H1 (cell line): ENCODE data around the gene HYDIN.

Source experiments
- ATF3 ChIP-seq: IDR thresholded peaks from 2 replicates; pipeline ENCODE4 v1.6.1; 2011; ENCODE audit warnings: low read depth, mild to moderate bottlenecking, low read length; ENCODE audit not compliant: insufficient read depth
- CREB1 ChIP-seq: IDR thresholded peaks from 2 replicates; pipeline ENCODE4 v1.6.1; 2012; ENCODE audit warnings: inconsistent platforms
- EP300 ChIP-seq, 2 experiments: IDR thresholded peaks; 1 replicate in 1 of 2; 2 replicates in 1 of 2; pipeline ENCODE4 v1.6.1; 2011 to 2012; ENCODE audit warnings: low read depth in 2 of 2, low read length in 2 of 2, mild to moderate bottlenecking in 2 of 2, borderline replicate concordance in 1 of 2, inconsistent platforms in 1 of 2, moderate library complexity in 1 of 2
- EZH2 ChIP-seq: fragments of 200-600 bp; sonication (generic); IDR thresholded peaks from 2 replicates; pipeline ENCODE4 v1.7.1; 2012; ENCODE audit warnings: low read depth, mild to moderate bottlenecking, moderate library complexity, low read length, inconsistent platforms; ENCODE audit not compliant: severe bottlenecking
- GTF2F1 ChIP-seq: IDR thresholded peaks from 2 replicates; pipeline ENCODE4 v1.6.1; 2012; ENCODE audit warnings: low read depth, low read length, improper control_type of control experiment, borderline replicate concordance
- JUN ChIP-seq: IDR thresholded peaks from 2 replicates; pipeline ENCODE4 v1.6.1; 2011; ENCODE audit warnings: low read depth, mild to moderate bottlenecking, improper control_type of control experiment, low read length
- SRF ChIP-seq: IDR thresholded peaks from 2 replicates; pipeline ENCODE4 v1.6.1; 2011; ENCODE audit warnings: mild to moderate bottlenecking, low read depth, low read length, moderate library complexity
- TAF1 ChIP-seq: IDR thresholded peaks from 2 replicates; pipeline ENCODE4 v1.6.1; 2011; ENCODE audit warnings: mild to moderate bottlenecking, low read depth, low read length
- YY1 ChIP-seq: IDR thresholded peaks from 2 replicates; pipeline ENCODE4 v1.6.1; 2011; ENCODE audit warnings: low read depth, mild to moderate bottlenecking, low read length
- ZNF274 ChIP-seq: IDR thresholded peaks from 2 replicates; pipeline ENCODE4 v1.7.0; 2012; ENCODE audit warnings: low read length, borderline replicate concordance; ENCODE audit errors: extremely low read depth
- TF ChIP-seq, protein P1 (sequence below), 3 experiments: IDR thresholded peaks; 1 replicate in 2 of 3; 2 replicates in 1 of 3; pipeline versions ENCODE4 v1.5.1 to v1.6.1; 2011; ENCODE audit warnings: low read length in 3 of 3, mild to moderate bottlenecking in 3 of 3, inconsistent platforms in 2 of 3, low read depth in 1 of 3, moderate library complexity in 1 of 3; ENCODE audit not compliant: insufficient read depth in 1 of 3; ENCODE audit errors: control extremely low read depth in 1 of 3

- TF ChIP-seq ZNF274 = no peak
- TF ChIP-seq ATF3 = no peak
- TF ChIP-seq, protein P1, sequence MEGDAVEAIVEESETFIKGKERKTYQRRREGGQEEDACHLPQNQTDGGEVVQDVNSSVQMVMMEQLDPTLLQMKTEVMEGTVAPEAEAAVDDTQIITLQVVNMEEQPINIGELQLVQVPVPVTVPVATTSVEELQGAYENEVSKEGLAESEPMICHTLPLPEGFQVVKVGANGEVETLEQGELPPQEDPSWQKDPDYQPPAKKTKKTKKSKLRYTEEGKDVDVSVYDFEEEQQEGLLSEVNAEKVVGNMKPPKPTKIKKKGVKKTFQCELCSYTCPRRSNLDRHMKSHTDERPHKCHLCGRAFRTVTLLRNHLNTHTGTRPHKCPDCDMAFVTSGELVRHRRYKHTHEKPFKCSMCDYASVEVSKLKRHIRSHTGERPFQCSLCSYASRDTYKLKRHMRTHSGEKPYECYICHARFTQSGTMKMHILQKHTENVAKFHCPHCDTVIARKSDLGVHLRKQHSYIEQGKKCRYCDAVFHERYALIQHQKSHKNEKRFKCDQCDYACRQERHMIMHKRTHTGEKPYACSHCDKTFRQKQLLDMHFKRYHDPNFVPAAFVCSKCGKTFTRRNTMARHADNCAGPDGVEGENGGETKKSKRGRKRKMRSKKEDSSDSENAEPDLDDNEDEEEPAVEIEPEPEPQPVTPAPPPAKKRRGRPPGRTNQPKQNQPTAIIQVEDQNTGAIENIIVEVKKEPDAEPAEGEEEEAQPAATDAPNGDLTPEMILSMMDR (IDR thresholded peaks at IDR 0.05; ENCODE audit: control extremely low read depth in 1 of 3, insufficient read depth in 1 of 3, low read depth in 1 of 3, low read length in 3 of 3) = no peak
- no peak for TF ChIP-seq JUN
- no peak for TF ChIP-seq TAF1
- no peak for TF ChIP-seq EZH2
- no peak for TF ChIP-seq CREB1
- no peak for TF ChIP-seq EP300 (IDR thresholded peaks at IDR 0.05; ENCODE audit: borderline replicate concordance in 1 of 2, low read depth in 2 of 2, low read length in 2 of 2)
- no peak for TF ChIP-seq GTF2F1
- no peak for TF ChIP-seq YY1
- no peak for TF ChIP-seq SRF
These were observed 470.3 kb downstream of the HYDIN start for GRCh38 chr16:70760221-70760620.
